Mucosa of gallbladder (tissue), 1 donor: ENCODE measurements around the gene RPL22. TPM values are rescaled to one million over a fixed set of nuclear protein-coding genes. Genes with fewer than 3 reads are reported as not detected.

ENCODE experiments used
- DNase-seq: peaks from one replicate; pipeline ENCODE4 v3.0.0-alpha.2; 2020; ENCODE audit warnings: low spot score
- total RNA-seq: library from RNA; stranded (reverse); gene quantifications from one replicate; pipeline ENCODE4 v1.2.1, GENCODE V29; 2021
- donor health status: DM: no; HTN: no; CAD: no.

The RPL22 gene
- total RNA-seq, 1 donor from 2014 or later: 282 TPM

GRCh38 chr1:6175411-6175828 is 24.0 kb downstream of the RPL22 start:
- DNase-seq: no peak

GRCh38 chr1:6174621-6175410 is 24.6 kb downstream of the RPL22 start:
- no peak for DNase-seq

GRCh38 chr1:6172549-6172948 is 26.8 kb downstream of the RPL22 start:
- no peak for DNase-seq

- DNase-seq: no peak
These were observed 27.8 kb downstream of the RPL22 start for GRCh38 chr1:6171548-6172124.

GRCh38 chr1:6170742-6171201 is 28.6 kb downstream of the RPL22 start:
- DNase-seq: no peak

- no peak for DNase-seq
These were observed 29.2 kb downstream of the RPL22 start for GRCh38 chr1:6170116-6170741.

GRCh38 chr1:6168947-6169586 is 30.3 kb downstream of the RPL22 start:
- no peak for DNase-seq

GRCh38 chr1:6167391-6168303 is 31.7 kb downstream of the RPL22 start:
- no peak for DNase-seq

GRCh38 chr1:6166655-6167390 is 32.6 kb downstream of the RPL22 start:
- no peak for DNase-seq

- DNase-seq: no peak
These were observed 33.2 kb downstream of the RPL22 start for GRCh38 chr1:6166221-6166620.

GRCh38 chr1:6165441-6165985 is 33.9 kb downstream of the RPL22 start:
- no peak for DNase-seq

- no peak for DNase-seq
These were observed 34.4 kb downstream of the RPL22 start for GRCh38 chr1:6165027-6165426.

- DNase-seq: no peak
These were observed 35.3 kb downstream of the RPL22 start for GRCh38 chr1:6163973-6164617.

GRCh38 chr1:6163191-6163972 is 36.0 kb downstream of the RPL22 start:
- no peak for DNase-seq

- no peak for DNase-seq
These were observed 36.6 kb downstream of the RPL22 start for GRCh38 chr1:6162773-6163172.

GRCh38 chr1:6162341-6162740 is 37.1 kb downstream of the RPL22 start:
- DNase-seq: no peak

GRCh38 chr1:6158181-6158580 is 41.2 kb downstream of the RPL22 start:
- no peak for DNase-seq

- peak; percentile 45 for DNase-seq
These were observed 41.7 kb downstream of the RPL22 start for GRCh38 chr1:6157528-6158174.
